ENCODE data around the gene MICAL2. TPM values are rescaled to one million over a fixed set of nuclear protein-coding genes. Genes with fewer than 3 reads are reported as not detected.

MICAL2 gene
- total RNA-seq: 504 and 757 TPM in 2 replicates

GRCh38 chr11:12110201-12110713, at the start of gene MICAL2:
Gene MICAL2, plus strand, starts transcription at chr11:12110590. Its CDS starts 51,566 bp downstream, at chr11:12162156.

Other genes with a start within 250 kb of the MICAL2 start
- gene DKK3, start 102.0 kb upstream of the MICAL2 start, total RNA-seq: 89.1 and 345 TPM in 2 replicates

Measured in regular cardiac myocyte (primary cell).